BLaER1 treated with 17β-estradiol and CSF1 and Interleukin-3, amounts not matched to agents 10 nM and 100 nM (cell line): ENCODE data around the gene DDX51.
"Not testable (repeated sequence)": the region's sequence is repeated elsewhere in the genome, so short reads cannot be mapped to it uniquely, and the experiment has no call there.

Experiments used
- H3K27ac ChIP-seq, 11 experiments: shearing (Covaris generic); formaldehyde crosslinking; 2 replicates each; pipeline ENCODE4 v1.8.1; 2022
- H3K27me3 ChIP-seq, 11 experiments: shearing (Covaris generic); formaldehyde crosslinking; 2 replicates each; pipeline ENCODE4 v1.8.1; 2022
- H3K36me3 ChIP-seq, 11 experiments: shearing (Covaris generic); formaldehyde crosslinking; 2 replicates each; pipeline ENCODE4 v1.8.1; 2022
- H3K4me1 ChIP-seq, 10 experiments: shearing (Covaris generic); formaldehyde crosslinking; 2 replicates each; pipeline ENCODE4 v1.8.1; 2022
- H3K4me2 ChIP-seq, 11 experiments: shearing (Covaris generic); formaldehyde crosslinking; 2 replicates each; pipeline ENCODE4 v1.8.1; 2022
- H3K4me3 ChIP-seq, 10 experiments: shearing (Covaris generic); formaldehyde crosslinking; 2 replicates each; pipeline ENCODE4 v1.8.1; 2022
- H3K9ac ChIP-seq, 11 experiments: shearing (Covaris generic); formaldehyde crosslinking; 2 replicates each; pipeline ENCODE4 v1.8.1; 2022
- H3K9me3 ChIP-seq, 11 experiments: shearing (Covaris generic); formaldehyde crosslinking; replicated peaks in 1 of 11; 2 replicates each; pipeline ENCODE4 v1.8.1; 2022
- H4K20me1 ChIP-seq, 11 experiments: shearing (Covaris generic); formaldehyde crosslinking; 2 replicates each; pipeline ENCODE4 v1.8.1; 2022
- Cebpa-rat ChIP-seq, 11 experiments: shearing (Covaris generic); IDR thresholded peaks; 2 replicates each; pipeline ENCODE4 v1.8.1; 2022

DDX51 gene

GRCh38 chr12:132152411-132152821 is 8.3 kb upstream of the DDX51 start:
- Histone ChIP-seq H3K27me3 (no peaks in the 10 kb centered on the region), H3K27ac (no peak overlapping the region), H3K4me3 (no peak overlapping the region), H3K4me1 (peaks cover 0 to 15% (median 13%) of the 10 kb centered on the region in 10 experiments; a peak in 16 of 20 replicates), H3K36me3 (peaks cover 29 to 56% (median 48%) of the 10 kb centered on the region in 11 experiments), H4K20me1 (peaks cover 0 to 56% (median 37%) of the 10 kb centered on the region in 11 experiments; a peak in 18 of 22 replicates), H3K9ac (no peak overlapping the region), H3K9me3 (peaks cover 0 to 18% (median 15%) of the 10 kb centered on the region in 11 experiments; a peak in 13 of 22 replicates), H3K4me2 (no peak overlapping the region)
- TF ChIP-seq Cebpa-rat (IDR thresholded peaks at IDR 0.05): no peak

- Histone ChIP-seq H3K36me3 (peaks cover 23 to 56% (median 48%) of the 10 kb centered on the region in 11 experiments), H3K27ac (no peak overlapping the region), H3K4me2 (no peak overlapping the region), H3K9ac (no peak overlapping the region), H3K27me3 (no peaks in the 10 kb centered on the region), H3K9me3 (peaks cover 0 to 13% (median 10%) of the 10 kb centered on the region in 11 experiments; a peak in 13 of 22 replicates), H3K4me1 (peaks cover 0 to 15% (median 13%) of the 10 kb centered on the region in 10 experiments; a peak in 16 of 20 replicates), H4K20me1 (peaks cover 0 to 61% (median 43%) of the 10 kb centered on the region in 11 experiments; a peak in 18 of 22 replicates), H3K4me3 (no peak overlapping the region)
- TF ChIP-seq Cebpa-rat (IDR thresholded peaks at IDR 0.05): no peak
Observed at GRCh38 chr12:132151766-132152410, 7.8 kb upstream of the DDX51 start.

GRCh38 chr12:132151145-132151765 is 7.1 kb upstream of the DDX51 start:
- Histone ChIP-seq H3K9me3 (peaks cover 0 to 6% (median 4%) of the 10 kb centered on the region in 11 experiments; a peak in 10 of 22 replicates), H3K4me3 (no peak overlapping the region), H3K36me3 (peaks cover 17 to 56% (median 48%) of the 10 kb centered on the region in 11 experiments; a peak in 21 of 22 replicates), H3K27ac (no peak overlapping the region), H3K4me2 (no peak overlapping the region), H4K20me1 (peaks cover 0 to 68% (median 49%) of the 10 kb centered on the region in 11 experiments; a peak in 18 of 22 replicates), H3K27me3 (no peaks in the 10 kb centered on the region), H3K4me1 (peaks cover 0 to 16% (median 13%) of the 10 kb centered on the region in 10 experiments; a peak in 16 of 20 replicates), H3K9ac (no peak overlapping the region)
- TF ChIP-seq Cebpa-rat (IDR thresholded peaks at IDR 0.05): no peak

- Histone ChIP-seq H3K4me3 (no peak overlapping the region), H3K27me3 (no peaks in the 10 kb centered on the region), H3K27ac (no peak overlapping the region), H3K4me1 (peaks cover 2 to 21% (median 14%) of the 10 kb centered on the region in 10 experiments; a peak in 19 of 20 replicates), H3K36me3 (peaks cover 12 to 56% (median 46%) of the 10 kb centered on the region in 11 experiments; a peak in 21 of 22 replicates), H3K9ac (no peak overlapping the region), H3K9me3 (peaks cover 0 to 2% (median 0%) of the 10 kb centered on the region in 11 experiments; a peak in 3 of 22 replicates), H4K20me1 (peaks cover 0 to 73% (median 53%) of the 10 kb centered on the region in 11 experiments; a peak in 18 of 22 replicates), H3K4me2 (no peak overlapping the region)
- no peak for TF ChIP-seq Cebpa-rat (IDR thresholded peaks at IDR 0.05)
Observed at GRCh38 chr12:132150780-132151144, 6.6 kb upstream of the DDX51 start.

GRCh38 chr12:132149526-132149925 is 5.4 kb upstream of the DDX51 start:
- not testable (repeated sequence) for H3K27ac ChIP-seq, H3K4me2 ChIP-seq, H3K27me3 ChIP-seq, H3K9ac ChIP-seq, H3K9me3 ChIP-seq, H3K4me3 ChIP-seq
- peaks cover 0 to 76% (median 57%) of the 10 kb centered on the region in 11 experiments; a peak in 18 of 22 replicates for H4K20me1 ChIP-seq
- peaks cover 12 to 59% (median 44%) of the 10 kb centered on the region in 11 experiments; a peak in 21 of 22 replicates for H3K36me3 ChIP-seq
- peaks cover 11 to 28% (median 21%) of the 10 kb centered on the region in 10 experiments for H3K4me1 ChIP-seq

- peaks cover 12 to 58% (median 44%) of the 10 kb centered on the region in 11 experiments; a peak in 21 of 22 replicates for H3K36me3 ChIP-seq
- no peak overlapping the region for H3K27ac ChIP-seq
- H3K4me3 ChIP-seq: no peak overlapping the region
- H3K27me3 ChIP-seq: no peaks in the 10 kb centered on the region
- H4K20me1 ChIP-seq: peaks cover 0 to 72% (median 50%) of the 10 kb centered on the region in 11 experiments; a peak in 18 of 22 replicates
- no peak overlapping the region for H3K4me2 ChIP-seq
- H3K9ac ChIP-seq: no peak overlapping the region
- no peak for TF ChIP-seq Cebpa-rat (IDR thresholded peaks at IDR 0.05)
- no peaks in the 10 kb centered on the region for H3K9me3 ChIP-seq
- peaks cover 10 to 17% (median 13%) of the 10 kb centered on the region in 10 experiments for H3K4me1 ChIP-seq
Observed at GRCh38 chr12:132148368-132149045, 4.4 kb upstream of the DDX51 start.

- no peak for TF ChIP-seq Cebpa-rat (IDR thresholded peaks at IDR 0.05)
- Histone ChIP-seq H3K4me3 (no peak overlapping the region), H3K4me1 (peaks cover 15 to 24% (median 18%) of the 10 kb centered on the region in 10 experiments), H4K20me1 (peaks cover 0 to 74% (median 52%) of the 10 kb centered on the region in 11 experiments; a peak in 17 of 22 replicates), H3K9ac (peak overlapping the region in 4 of 11 experiments; percentile 12 to 24 (median 18); a peak in 3 of 22 replicates), H3K27ac (no peak overlapping the region), H3K36me3 (peaks cover 12 to 54% (median 45%) of the 10 kb centered on the region in 11 experiments; a peak in 21 of 22 replicates), H3K4me2 (no peak overlapping the region), H3K9me3 (no peaks in the 10 kb centered on the region), H3K27me3 (no peaks in the 10 kb centered on the region)
Observed at GRCh38 chr12:132147423-132148367, 3.6 kb upstream of the DDX51 start.
